CD4-positive, alpha-beta T cell treated with Interleukin-2 at 100 ng/mL for 4 hours (primary cell): Measurements from ENCODE around the gene MDN1.
"Not testable (repeated sequence)": the region's sequence is repeated elsewhere in the genome, so short reads cannot be mapped to it uniquely, and the experiment has no call there.

Experiments
- DNase-seq: peaks from one replicate; pipeline ENCODE4 v3.0.0-alpha.2; 2020; ENCODE audit warnings: low spot score

MDN1 gene

DNA sequence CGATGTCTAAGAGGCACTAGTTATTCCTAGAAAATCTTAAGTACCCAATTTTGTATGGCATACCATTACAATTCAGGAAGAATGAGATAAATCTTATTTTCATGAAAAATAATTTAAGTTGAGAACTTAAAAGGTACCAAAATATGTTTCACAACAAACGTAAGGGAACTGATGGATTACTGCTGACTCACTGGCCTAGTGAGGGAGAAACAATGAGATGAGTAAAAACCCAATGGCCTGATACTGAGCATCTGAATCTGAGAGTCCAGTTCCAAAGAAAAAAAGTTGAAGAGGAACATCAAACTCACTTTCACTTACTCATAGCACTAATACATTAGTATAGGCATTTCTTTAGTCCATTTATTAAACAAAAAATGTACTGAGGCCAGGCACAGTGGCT, 56.0 kb downstream of the MDN1 start:
- DNase-seq: no peak

DNA sequence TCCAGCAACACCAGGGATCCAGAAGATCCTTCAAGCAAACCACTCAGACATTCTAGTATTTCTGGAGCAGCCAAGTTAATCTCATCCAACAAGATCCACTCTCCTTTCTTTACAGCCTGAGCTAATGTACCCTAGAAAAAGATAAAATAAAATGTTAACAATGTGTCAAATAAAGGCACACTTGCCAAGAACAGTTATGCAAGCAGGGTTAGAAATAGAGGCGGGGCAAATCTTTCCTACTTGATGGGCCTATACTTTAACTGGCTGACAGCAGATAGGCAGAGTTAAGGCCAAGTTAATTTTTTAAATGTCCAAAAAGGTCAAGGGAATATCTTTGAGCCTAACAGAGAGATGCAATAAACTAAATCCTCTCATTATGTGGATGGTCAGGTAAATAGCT, 60.8 kb downstream of the MDN1 start:
- no peak for DNase-seq

DNA sequence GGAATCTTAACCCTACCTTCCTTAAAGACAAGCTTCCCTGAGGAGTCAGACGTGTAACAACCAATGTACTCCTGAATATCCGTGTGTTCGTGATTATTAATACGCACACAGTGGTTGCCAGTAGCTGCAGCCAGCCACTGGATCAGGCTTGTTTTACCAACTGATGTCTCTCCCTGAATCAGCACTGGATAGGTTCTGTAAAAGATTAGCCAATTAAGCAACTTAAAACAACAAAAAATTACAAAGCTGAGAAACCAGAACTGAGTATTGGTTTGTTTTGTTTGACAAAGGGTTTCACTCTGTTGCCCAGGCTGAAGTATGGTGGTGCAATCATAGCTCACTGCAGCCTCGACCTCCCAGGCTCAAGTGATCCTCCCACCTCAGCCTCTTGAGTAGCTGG, 69.3 kb downstream of the MDN1 start:
- DNase-seq: no peak

DNA sequence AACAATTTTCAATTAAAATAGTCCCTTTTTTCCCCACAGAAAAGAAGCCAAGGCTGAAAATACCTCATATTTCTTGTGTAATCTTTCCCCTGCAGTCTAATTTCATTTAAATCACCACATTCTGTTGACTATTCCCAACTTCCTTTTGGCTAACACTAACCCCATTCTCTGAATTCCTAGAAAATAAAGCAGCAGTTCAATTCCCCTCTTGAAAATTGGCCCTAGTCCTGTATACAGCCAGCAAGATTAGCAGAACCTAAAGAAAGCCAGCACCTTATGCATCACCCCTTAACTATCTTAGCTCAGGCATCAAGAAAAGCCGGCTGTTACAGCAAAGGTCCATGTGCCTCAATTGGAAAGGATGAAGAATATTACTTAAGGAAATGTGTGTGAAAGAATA, 69.7 kb downstream of the MDN1 start:
- DNase-seq: no peak

DNA sequence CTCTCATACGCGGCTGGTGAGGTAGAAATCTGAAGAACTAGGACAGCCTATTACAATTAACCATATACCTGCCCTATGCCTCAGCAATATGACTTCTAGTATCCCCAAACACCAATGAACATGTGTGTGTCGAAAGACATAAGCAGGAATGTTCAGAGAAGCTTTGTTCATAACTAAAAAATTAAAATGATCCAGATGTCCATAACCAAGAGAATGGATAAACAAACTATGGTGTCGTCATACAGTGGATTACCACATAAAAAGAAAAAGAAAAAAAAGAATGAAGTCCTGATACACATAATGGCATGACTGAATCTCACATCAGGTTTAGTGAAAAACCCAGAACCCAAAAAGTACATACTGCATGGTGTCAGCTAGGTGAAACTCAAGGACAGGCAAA, 73.9 kb downstream of the MDN1 start:
- DNase-seq: no peak

DNA sequence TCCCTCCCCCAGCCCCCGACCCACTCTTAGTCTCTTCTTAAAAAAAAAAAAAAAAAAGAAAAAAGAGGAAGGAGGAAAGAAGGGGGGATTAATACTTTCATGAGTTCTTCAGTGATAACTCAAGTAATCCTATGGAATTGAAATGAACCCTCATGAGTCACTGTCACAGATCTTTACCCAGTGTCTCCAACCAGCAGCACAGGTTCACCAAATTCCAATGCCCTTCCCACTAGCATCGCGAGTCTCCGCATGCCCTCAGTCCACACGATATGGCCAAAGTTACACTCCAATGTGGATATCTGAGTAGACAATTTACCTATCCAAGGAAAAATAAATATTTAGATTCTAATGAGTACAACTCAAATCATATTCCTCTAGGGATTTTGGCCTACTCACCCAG, 74.5 kb downstream of the MDN1 start:
- DNase-seq: no peak

DNA sequence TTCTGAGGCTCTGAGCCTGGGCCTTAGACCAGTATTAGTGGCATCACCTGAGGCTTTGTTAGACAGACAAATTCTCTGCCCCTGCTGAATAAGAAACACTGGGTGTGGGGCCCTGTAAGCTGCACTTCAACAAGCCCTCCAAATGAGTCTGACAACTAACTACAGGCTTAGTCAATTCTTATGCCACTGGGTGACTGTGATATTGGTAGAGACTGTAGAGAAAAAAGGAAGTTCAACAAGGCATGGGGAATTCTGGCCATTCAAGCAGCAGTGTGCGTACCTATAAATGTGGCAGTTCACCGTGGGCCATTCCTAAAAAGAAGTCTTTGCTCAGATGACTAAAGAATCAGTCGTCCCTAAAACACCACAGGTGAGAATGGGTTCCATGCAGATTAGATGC, 82.7 kb downstream of the MDN1 start:
- DNase-seq: no peak

DNA sequence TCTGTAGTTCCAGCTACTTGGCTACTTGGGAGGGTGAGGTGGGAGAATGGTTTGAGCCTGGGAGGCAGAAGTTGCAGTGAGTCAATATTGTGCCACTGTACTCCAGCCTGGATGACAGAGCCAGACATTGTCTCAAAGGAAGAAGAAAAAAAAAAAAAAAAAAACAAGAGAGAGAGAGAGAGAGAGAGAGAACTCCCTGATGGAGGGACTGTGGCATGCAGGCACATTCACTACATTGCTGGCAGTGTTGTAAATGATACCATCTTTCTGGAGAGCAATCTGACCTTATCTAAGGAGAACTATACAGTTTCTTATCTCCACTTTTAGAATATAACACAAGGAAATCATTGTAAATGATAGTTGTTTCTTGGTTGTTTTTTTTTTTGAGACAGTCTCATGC, 85.1 kb downstream of the MDN1 start:
- DNase-seq: no peak

DNA sequence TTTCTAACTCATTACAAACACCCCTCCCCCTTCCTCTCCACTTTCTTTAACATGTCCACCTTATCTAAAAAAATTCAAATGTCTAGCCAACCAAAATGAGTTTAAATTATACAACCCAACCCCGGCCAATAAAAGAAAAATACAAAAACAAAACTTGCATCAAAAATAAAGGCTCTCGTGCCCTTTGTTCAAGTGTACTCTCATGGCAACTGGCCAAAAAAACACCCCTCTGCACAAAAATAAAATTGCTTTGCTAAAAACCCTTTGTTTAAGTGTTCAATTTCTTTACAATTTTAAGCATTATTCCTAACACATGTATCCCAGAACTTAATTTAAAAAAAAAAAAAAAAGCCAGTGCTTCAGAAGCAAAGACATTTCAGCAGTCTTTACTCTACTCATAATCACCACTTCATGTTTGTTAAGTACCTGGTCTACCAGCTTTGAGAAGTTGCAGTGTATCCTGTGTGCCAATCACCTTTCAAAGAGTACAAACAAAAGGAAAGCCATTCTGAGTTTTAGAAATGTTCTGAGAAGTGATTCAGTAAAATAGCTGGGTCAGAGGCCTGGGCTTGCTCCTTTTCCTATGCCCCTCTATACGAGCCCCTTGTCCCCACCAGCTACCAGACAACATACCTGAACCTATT, 87.5 kb downstream of the MDN1 start:
- no peak for DNase-seq

DNA sequence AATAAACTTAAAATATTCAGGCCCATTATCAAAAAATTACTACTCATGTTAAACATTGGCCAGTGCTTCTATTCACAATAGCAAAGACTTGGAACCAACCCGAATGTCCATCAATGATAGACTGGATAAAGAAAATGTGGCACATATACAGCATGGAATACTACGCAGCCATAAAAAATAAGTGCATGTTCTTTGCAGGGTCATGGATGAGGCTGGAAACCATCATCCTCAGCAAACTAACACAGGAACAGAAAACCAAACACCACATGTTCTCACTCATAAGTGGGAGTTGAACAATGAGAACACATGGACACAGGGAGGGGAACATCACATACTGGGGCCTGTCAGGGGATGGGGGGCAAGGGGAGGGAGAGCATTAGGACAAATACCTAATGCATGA, 88.3 kb downstream of the MDN1 start:
- not testable (repeated sequence) for DNase-seq

DNA sequence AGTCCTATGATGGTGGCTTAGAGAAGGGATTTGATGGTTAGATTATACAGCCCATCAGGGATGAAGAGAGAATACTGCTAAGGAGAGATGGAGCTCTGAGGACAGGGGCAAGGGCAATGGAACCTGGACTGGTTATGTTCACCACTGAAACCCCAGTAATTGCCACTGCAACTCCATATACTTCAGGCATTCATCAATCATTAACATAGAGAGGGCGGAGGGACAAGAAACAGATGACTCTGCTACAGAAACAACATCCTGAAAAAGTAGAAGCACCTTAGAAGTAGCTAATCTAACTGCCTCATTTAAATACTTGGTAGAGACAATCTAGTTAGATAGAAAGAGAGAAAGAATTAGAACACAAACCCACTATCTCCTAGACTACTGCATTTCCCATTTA, 89.8 kb downstream of the MDN1 start:
- DNase-seq: no peak

DNA sequence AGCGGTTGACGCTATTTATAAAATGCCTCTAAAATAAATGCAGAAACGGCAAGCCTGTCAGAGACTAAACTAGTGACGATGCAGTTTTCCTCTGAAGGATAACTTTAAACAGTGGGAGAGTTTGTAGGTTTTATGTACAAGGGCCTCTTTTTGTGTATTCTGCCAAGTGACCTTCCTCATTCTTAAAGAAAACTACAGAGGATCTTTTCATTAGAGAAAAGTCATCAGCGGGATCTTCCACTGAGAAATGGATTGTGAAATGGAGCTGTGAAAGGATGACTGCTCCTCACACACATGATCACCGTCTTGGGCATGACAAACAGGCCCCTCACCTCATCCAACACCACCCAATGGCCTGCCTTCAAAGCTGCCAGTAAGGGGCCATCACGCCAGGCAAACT, 92.1 kb downstream of the MDN1 start:
- DNase-seq: no peak

DNA sequence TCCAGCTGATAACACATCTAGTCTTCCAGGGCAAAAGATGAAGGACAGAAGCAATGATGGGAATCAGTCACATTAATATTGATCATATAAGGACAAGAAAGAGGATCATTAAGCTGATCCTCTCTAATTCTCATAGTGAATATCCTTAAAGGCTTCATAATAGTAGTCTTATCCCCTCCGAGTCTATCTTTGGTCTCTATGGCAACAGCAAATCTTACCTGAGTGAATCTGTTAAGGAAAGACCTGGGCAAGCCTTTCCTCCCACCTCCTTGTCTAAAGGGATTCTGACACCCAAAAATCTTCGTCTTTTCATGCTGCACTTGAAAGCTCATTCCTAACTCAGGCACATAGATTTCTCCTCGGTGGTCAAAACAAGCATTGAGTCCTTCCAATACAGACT, 94.6 kb downstream of the MDN1 start:
- no peak for DNase-seq

DNA sequence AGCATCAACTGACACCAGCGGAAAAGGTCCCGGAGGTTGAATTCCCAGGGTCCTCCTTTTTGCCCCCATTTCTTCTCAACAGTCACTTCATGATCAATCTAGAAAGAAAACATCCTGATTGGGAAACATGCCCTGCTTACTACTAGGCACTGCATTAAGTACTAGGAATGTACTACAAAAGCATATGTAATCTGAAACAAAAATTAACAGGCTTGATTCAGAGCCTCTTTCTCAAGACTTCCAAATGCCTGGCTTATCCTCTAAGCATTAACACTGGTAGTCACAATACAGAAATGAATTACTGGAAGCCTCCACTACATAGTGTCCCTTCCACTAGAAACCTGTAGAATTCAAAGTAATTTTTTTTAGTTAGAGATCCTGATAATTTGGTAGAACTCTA, 96.5 kb downstream of the MDN1 start:
- no peak for DNase-seq

DNA sequence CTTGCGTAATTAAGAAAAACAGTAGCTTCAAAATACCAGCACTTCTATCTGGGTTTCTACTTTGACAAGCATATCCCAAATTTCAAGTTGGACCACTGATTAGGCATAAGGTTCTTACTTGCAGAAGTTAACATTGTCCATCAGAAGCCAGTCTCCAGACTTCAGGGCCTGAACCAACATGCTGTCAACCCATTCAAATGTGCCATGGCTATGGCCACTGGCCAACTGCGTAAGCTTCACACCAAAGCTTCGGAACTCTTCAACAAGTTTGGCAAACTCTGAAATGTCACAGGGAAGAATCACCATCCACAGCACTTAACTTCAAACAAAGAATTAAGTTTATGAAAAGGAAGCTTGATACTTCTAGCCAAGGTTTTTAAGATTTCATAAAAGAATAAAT, 103.1 kb downstream of the MDN1 start:
- DNase-seq: no peak

DNA sequence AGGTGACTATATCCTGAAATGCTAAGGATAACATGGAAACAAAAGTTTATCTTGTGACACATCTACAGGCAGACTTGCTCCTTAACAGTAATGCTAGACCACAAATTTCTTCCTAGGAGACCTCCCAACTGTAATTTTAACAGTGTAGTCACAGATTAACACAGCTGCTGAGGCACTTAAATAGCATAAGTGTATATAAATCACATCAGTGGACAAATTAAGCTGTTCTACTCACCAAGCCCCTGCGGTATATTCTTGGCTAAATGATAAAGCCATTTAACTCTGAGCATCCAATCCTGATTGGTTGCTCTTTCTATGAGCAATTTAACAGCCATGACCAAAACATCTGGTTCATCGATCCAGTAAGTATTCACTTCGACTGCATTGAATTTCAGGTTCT, 107.8 kb downstream of the MDN1 start:
- DNase-seq: no peak

DNA sequence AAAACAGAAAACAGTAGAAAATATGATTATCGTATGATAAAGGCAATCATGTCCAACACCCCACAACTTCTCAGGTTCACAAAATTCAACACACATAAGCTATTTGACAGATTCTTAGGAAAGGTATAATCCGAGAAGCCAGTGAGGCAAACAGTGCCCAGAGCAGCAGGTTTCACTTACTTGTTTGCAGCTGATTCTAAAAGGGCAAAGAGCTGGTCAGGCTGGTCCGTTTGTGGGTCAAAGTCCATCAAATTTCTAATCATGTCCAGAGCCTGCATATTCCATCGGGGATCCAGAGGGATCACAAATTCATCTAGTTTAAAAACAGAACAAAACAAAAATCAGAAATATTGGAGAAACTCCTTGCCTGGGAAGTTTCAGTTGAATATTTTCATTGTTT, 111.3 kb downstream of the MDN1 start:
- DNase-seq: no peak

DNA sequence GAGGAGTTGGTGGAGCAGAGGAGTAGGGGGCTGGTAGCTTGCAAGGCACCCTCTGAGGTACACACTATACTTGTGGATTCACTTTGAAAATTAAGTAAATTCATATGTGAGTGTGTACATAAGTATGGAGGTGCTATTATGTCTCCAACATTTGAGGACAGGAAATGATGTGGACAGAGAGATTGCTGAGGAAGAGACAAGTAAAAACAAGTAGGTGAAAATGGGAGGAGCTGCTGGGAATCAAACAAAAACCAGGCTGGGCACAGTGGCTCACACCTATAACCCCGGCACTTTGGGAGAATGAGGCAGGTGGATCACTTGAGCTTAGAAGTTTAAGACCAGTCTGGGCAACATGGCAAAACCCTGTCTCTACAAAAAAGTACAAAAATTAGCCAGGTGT, 111.8 kb downstream of the MDN1 start:
- DNase-seq: no peak

DNA sequence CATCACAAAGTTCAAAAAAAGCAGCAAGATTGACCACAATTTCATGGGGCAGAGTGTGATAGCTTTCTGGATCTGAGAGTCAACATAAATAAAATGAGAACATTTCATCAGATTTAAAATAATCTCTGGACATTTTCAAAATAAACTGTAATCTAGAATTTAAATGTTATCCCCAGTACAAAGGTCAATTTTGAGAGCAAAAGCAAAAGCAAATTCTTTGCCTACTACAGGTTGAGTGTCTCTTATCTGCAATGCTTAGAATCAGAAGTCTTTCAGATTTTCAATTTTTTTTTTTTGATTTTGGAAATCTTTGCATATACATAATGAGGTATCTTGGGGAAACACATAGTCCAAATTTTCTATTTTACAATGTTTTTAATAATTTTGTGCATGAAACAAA, 113.5 kb downstream of the MDN1 start:
- no peak for DNase-seq

DNA sequence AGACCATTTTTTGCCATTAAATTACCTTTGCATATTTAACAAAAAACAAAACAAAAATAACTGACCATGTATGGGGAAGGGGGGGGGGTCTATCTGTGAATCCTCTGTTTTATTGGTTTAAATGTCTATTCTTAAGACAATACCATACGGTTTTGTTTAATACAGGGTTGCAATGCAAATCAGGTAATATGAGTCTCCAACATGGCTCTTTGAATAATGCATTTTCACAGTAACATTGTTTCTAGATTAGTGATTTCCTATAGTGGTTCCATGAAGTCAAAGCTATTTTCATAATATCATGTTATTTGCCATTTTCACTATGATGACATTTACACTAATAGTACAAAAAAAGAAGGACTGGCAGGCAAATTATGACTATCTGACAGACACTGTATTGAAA, 116.3 kb downstream of the MDN1 start:
- no peak for DNase-seq

DNA sequence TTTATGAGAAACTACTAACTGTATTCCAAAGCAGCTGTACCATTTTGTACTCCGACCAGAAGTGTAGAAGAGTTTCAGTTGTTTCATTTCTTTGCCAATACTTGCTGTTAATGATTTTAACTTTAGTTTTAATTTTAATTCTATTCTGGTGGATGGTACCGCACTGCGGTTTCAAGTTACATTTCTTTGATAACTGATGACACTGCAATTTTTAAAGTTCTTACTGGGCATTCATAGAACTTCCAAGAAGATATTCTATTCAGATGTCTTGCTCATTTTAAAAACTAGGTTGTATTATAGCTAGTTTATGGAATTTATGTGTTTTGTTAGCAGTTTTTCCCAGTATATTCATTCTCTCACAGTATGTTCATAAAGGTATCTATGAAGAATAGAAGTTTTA, 117.2 kb downstream of the MDN1 start:
- DNase-seq: no peak

DNA sequence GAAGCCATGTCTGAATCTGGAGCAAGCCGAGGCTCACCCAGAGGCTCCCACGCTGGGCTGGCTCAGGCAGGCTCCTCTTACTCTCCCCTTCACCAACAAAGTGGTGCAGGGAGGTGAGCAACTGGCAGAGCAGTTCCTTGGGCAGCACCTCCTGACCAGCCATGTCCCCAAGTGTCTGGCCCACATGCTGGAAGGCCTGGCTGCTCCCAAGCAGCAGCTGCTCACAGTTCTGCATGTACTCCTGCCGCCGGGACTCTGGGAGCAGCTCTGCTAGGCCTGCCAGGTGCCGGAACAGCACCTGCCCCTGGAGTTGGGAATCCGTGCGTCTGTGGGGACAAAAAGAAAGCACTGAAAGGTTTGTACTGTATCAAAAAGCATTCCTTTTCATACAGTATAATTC, 123.9 kb downstream of the MDN1 start:
- no peak for DNase-seq

DNA sequence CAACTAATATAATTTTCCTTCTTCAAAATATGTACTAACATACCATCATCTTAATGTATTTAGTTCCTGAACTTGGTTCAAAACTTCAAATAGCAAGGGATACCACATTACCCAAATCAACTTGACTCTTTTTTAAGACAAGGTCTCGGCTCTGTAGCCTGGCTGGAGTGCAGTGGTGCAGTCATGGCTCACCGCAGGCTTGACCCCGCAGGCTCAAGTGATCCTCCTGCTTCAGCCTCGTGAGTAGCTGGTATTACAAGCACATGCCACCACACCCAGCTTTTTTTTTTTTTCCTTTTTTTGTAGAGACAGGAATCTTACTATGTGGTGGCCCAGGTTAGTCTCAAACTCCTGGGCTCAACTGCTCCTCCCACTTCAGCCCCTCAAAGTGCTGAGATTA, 125.2 kb downstream of the MDN1 start:
- no peak for DNase-seq

DNA sequence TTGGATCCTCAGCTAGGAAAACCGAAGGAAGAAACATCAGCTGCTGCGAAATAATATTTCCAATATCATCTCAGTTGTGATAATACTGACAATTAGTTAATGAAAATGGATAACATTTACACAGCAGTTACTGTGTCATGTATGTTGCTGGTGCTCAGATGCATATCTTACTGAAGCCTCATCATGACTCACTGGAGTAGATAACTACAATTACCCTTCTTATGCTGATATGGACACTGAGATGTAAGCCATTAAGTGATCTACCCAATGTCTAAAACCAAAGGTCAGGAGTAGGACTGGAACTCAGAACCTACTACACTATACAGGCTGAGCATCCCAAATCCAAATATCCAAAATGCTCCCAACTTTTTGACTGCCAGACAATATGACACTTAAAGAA, 126.4 kb downstream of the MDN1 start:
- DNase-seq: no peak

DNA sequence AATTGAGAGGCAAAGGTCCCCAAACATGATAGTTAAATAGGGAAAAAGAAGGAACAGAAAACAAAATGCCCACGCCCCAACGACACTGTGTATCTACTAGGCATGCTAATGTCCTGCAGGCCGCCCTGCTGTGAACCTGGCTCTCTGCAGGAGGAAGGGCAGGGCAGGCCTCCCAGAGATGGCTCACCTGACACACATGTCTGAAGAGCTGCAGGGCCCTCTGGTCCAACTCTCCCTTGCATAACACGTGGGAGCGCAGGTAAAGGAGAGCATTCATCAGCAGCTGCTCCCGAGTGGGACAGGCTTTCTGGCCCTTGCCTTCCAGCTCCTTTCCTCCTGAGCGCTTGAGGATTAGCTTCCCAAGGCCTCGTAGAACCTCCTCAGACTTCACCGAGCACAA, 127.3 kb downstream of the MDN1 start:
- DNase-seq: no peak
